ENCODE measurements around the gene NR2F6.
"Not testable (repeated sequence)": the region's sequence is repeated elsewhere in the genome, so short reads cannot be mapped to it uniquely, and the experiment has no call there.

NR2F6 gene

DNA sequence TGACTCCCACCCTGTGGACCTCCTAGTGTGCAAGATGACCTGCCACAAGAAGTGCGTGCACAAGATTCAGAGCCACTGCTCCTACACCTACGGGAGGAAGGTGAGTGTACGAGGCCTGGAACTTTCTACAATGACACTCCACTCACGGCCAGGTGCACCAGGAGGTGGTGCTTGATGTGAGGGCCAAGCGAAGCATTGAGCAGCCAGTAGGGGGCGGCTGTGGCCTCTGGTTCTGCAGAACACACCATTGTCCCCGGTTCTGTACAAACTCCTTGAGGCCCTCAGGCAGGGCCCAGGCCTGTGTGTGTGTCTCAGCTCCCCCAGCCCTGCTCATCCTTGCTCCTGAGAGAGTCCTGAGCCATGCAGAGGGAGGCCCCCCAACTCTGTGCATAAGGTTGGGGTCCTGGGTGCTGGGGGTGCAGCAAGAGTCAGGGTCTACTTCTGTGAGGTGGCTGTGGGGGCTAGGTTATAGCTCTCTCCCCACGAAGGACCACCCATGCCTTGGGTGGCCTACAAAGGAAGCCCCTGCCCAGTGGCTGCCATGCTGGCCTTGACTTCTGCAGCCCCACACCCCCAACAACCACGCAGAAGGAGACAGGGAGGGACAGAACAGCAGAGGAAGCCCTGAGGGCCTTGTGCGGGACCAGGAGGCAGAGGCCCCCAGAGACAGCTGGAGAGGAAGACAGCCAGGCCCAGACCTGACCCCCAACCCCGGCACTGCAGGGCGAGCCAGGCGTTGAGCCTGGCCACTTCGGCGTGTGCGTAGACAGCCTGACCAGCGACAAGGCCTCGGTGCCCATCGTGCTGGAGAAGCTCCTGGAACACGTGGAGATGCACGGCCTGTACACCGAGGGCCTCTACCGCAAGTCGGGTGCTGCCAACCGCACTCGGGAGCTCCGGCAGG is 40.2 kb downstream of the NR2F6 start:
- TF ChIP-seq POLR2A (IDR thresholded peaks at IDR 0.05; ENCODE audit: low read depth, low read length) (peak; percentile 39; the same call in 1 of the 2 replicates), SPI1 (IDR thresholded peaks at IDR 0.05; ENCODE audit: low read depth, low read length) (no peak), POLR2AphosphoS5 (IDR thresholded peaks at IDR 0.05; ENCODE audit: low read depth, low read length) (0 out of 2 replicates have a peak, but pooled peaks have one; percentile 26), TAF1 (IDR thresholded peaks at IDR 0.05; ENCODE audit: low read depth, low read length) (no peak), PAX5 (IDR thresholded peaks at IDR 0.05; ENCODE audit: insufficient read depth, low read length, severe bottlenecking) (no peak), POU2F2 (IDR thresholded peaks at IDR 0.05; ENCODE audit: low read depth, low read length) (no peak)
- FAIRE-seq (peak; percentile 33), DNase-seq (ENCODE audit: insufficient read length, low spot score) (peak; percentile 67)

DNA sequence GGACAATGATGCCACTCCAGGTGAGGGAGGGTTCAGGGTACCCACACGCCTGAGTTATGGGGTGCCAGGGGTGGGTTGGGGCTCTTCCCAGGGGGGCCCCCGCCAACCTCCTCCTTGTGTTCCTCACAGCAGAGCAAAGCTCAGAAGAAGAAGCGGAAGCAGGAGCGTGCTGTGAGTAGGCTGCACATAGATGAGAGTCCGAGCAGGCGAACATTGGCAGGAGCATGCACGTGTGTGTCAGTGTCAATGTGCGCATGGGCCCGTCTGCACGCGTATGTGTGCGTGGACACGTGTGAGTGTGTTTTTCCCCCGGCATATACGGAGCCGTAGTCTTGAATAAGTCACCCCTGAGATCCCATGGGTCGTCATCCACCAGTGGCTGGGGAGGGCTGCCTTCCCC is 43.0 kb downstream of the NR2F6 start:
- no peak for FAIRE-seq
- no peak for DNase-seq (ENCODE audit: insufficient read length, low spot score)
- TF ChIP-seq POLR2A (IDR thresholded peaks at IDR 0.05; ENCODE audit: low read depth, low read length) (no peak), PAX5 (IDR thresholded peaks at IDR 0.05; ENCODE audit: insufficient read depth, low read length, severe bottlenecking) (no peak), POLR2AphosphoS5 (IDR thresholded peaks at IDR 0.05; ENCODE audit: low read depth, low read length) (no peak), POU2F2 (IDR thresholded peaks at IDR 0.05; ENCODE audit: low read depth, low read length) (no peak), TAF1 (IDR thresholded peaks at IDR 0.05; ENCODE audit: low read depth, low read length) (no peak), SPI1 (IDR thresholded peaks at IDR 0.05; ENCODE audit: low read depth, low read length) (no peak)

DNA sequence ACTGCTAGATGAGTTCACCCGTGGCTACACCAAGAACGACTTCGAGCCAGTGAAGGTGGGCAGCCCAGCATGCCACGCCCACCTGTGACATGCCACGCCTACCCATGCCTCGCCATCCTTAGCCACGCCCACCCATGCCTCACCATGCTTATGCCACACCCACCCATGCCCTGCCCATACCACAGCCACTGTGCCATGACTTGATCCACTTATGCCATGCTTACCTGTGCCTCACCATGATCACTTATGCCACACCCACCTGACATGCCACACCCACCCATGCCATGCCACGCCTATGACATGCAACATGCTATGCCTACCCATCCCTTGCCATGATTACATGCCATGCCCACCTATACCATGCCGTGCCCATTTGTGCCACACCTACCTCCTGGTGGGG is 43.5 kb downstream of the NR2F6 start:
- DNase-seq (ENCODE audit: insufficient read length, low spot score) (no peak), FAIRE-seq (peak; percentile 61)
- TF ChIP-seq POU2F2 (IDR thresholded peaks at IDR 0.05; ENCODE audit: low read depth, low read length) (no peak), POLR2A (IDR thresholded peaks at IDR 0.05; ENCODE audit: low read depth, low read length) (peak; percentile 31; the same call in 1 of the 2 replicates), POLR2AphosphoS5 (IDR thresholded peaks at IDR 0.05; ENCODE audit: low read depth, low read length) (no peak)

DNA sequence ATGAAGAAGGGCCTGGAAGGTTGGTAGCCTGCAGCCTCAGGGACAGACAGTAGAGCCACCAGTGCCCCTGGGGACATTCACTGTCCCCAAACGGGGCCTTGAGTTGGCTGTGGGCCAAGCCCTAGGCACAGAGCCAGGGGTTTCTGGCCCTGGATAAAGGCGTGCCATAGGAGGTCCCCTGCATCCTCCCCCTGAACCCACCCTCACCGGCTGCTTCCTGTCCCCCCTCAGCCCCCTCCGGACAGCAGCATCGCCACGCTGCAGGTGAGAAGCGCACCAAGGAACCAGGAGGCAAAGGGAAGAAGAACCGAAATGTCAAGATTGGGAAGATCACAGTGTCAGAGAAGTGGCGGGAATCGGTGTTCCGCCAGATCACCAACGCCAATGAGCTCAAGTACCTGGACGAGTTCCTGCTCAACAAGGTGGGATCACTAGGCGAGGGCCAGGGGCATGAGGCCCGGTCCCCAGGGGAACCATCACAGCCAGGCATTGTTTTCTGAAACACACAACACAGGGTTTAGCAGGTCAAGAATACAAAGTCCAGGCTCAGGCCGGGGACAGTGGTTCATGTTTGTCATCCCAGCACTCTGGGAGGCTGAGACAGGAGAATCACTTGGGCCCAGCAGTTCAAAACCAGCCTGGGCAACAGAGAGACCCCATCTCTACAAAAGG is 45.2 kb downstream of the NR2F6 start:
- FAIRE-seq (no peak), DNase-seq (ENCODE audit: insufficient read length, low spot score) (no peak)
- TF ChIP-seq POLR2A (IDR thresholded peaks at IDR 0.05; ENCODE audit: low read depth, low read length) (no peak), SPI1 (IDR thresholded peaks at IDR 0.05; ENCODE audit: low read depth, low read length) (no peak), TAF1 (IDR thresholded peaks at IDR 0.05; ENCODE audit: low read depth, low read length) (no peak), POLR2AphosphoS5 (IDR thresholded peaks at IDR 0.05; ENCODE audit: low read depth, low read length) (no peak), PAX5 (IDR thresholded peaks at IDR 0.05; ENCODE audit: insufficient read depth, low read length, severe bottlenecking) (no peak), POU2F2 (IDR thresholded peaks at IDR 0.05; ENCODE audit: low read depth, low read length) (no peak)

DNA sequence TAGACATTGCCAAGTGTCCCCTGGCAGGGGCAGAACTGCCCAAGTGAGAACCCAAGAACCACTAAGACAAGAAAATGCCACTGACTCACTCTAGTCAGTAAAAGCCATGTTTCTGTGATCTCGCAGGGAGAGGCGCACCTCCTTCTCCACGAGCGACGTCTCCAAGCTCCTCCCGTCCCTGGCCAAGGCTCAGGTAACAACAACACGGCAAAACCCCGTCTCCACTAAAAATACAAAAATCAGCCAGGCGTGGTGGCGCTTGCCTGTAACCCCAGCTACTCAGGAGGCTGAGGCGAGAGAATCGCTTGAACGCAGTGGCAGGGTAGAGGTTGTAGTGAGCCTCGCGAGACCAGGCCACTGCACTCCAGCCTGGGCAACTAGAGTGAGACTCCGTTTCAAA is 48.1 kb downstream of the NR2F6 start:
- no peak for DNase-seq (ENCODE audit: insufficient read length, low spot score)

DNA sequence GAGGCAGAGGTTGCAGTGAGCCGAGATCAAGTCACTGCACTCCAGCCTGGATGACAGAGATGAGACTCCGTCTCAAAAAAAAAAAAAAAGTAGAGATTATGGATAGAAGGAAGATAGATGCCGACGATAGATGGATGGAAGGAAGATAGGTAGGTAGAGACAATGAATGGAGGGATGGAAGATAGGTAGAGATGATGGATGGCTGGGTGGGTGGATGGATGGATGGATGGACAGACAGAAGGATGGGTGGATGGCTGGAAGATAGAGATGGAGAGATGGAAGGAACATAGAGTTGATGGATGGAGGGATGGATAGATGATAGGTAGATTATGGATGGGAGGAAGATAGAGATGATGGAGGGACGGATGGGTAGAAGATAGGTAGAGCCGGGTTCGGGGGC is 49.1 kb downstream of the NR2F6 start:
- DNase-seq (ENCODE audit: insufficient read length, low spot score) (no peak), FAIRE-seq (no peak)
- TF ChIP-seq POLR2A (IDR thresholded peaks at IDR 0.05; ENCODE audit: low read depth, low read length) (no peak), PAX5 (IDR thresholded peaks at IDR 0.05; ENCODE audit: insufficient read depth, low read length, severe bottlenecking) (no peak)

More for the DNA sequence above, 48.1 kb downstream of the NR2F6 start:
- TF ChIP-seq TAF1 (IDR thresholded peaks at IDR 0.05; ENCODE audit: low read depth, low read length): no peak
- FAIRE-seq: no peak

DNA sequence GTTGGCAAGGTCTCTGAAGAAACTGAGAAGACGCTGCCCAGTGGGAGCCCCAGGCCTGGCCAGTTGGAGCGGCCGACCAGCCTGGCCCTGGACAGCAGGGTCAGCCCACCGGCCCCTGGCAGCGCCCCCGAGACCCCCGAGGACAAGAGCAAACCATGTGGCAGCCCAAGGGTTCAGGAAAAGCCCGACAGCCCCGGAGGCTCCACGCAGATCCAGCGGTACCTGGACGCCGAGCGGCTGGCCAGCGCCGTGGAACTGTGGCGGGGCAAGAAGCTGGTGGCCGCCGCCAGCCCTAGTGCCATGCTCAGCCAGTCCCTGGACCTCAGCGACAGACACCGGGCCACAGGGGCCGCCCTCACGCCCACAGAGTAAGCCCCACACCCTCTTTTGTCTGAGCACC is 50.6 kb downstream of the NR2F6 start:
- FAIRE-seq (no peak), DNase-seq (ENCODE audit: insufficient read length, low spot score) (no peak)
- no peak for TF ChIP-seq POLR2A (IDR thresholded peaks at IDR 0.05; ENCODE audit: low read depth, low read length)
- no peak for TF ChIP-seq SPI1 (IDR thresholded peaks at IDR 0.05; ENCODE audit: low read depth, low read length)
- no peak for TF ChIP-seq PAX5 (IDR thresholded peaks at IDR 0.05; ENCODE audit: insufficient read depth, low read length, severe bottlenecking)
- TF ChIP-seq POU2F2 (IDR thresholded peaks at IDR 0.05; ENCODE audit: low read depth, low read length): no peak
- no peak for TF ChIP-seq POLR2AphosphoS5 (IDR thresholded peaks at IDR 0.05; ENCODE audit: low read depth, low read length)

DNA sequence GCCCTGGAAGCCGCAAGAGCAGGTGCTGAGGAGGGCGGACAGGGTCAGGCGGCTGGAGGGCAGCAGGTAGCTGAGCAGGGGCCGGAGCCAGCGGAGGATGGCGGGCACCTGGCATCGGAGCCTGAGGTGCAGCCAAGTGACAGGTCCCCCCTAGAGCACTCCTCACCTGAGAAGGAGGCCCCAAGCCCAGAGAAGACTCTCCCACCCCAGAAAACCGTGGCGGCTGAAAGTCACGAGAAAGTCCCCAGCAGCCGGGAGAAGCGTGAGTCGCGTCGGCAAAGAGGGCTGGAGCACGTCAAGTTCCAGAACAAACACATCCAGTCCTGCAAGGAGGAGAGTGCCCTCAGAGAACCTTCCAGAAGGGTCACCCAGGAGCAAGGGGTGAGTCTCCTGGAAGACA is 51.1 kb downstream of the NR2F6 start:
- FAIRE-seq (no peak), DNase-seq (ENCODE audit: insufficient read length, low spot score) (no peak)
- no peak for TF ChIP-seq SPI1 (IDR thresholded peaks at IDR 0.05; ENCODE audit: low read depth, low read length)
- no peak for TF ChIP-seq POLR2A (IDR thresholded peaks at IDR 0.05; ENCODE audit: low read depth, low read length)
- TF ChIP-seq TAF1 (IDR thresholded peaks at IDR 0.05; ENCODE audit: low read depth, low read length): no peak
- TF ChIP-seq POLR2AphosphoS5 (IDR thresholded peaks at IDR 0.05; ENCODE audit: low read depth, low read length): no peak
- no peak for TF ChIP-seq PAX5 (IDR thresholded peaks at IDR 0.05; ENCODE audit: insufficient read depth, low read length, severe bottlenecking)
- TF ChIP-seq POU2F2 (IDR thresholded peaks at IDR 0.05; ENCODE audit: low read depth, low read length): no peak

DNA sequence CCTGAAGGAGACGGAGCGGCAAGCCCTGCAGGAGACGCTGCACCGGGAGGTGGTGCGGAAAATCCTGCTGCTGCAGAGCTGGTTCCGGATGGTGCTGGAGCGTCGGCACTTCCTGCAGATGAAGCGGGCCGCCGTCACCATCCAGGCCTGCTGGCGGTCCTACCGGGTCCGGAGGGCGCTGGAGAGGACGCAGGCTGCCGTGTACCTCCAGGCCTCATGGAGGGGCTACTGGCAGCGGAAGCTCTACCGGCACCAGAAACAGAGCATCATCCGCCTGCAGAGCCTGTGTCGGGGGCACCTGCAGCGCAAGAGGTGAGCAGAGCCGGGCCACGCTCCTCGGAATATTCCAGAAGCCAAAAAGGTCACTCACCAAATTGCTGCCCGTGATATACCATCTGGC is 53.0 kb downstream of the NR2F6 start:
- TF ChIP-seq POLR2AphosphoS5 (IDR thresholded peaks at IDR 0.05; ENCODE audit: low read depth, low read length) (no peak), PAX5 (IDR thresholded peaks at IDR 0.05; ENCODE audit: insufficient read depth, low read length, severe bottlenecking) (no peak), TAF1 (IDR thresholded peaks at IDR 0.05; ENCODE audit: low read depth, low read length) (no peak), SPI1 (IDR thresholded peaks at IDR 0.05; ENCODE audit: low read depth, low read length) (no peak), POLR2A (IDR thresholded peaks at IDR 0.05; ENCODE audit: low read depth, low read length) (no peak), POU2F2 (IDR thresholded peaks at IDR 0.05; ENCODE audit: low read depth, low read length) (no peak)
- FAIRE-seq: no peak
- DNase-seq (ENCODE audit: insufficient read length, low spot score): no peak

DNA sequence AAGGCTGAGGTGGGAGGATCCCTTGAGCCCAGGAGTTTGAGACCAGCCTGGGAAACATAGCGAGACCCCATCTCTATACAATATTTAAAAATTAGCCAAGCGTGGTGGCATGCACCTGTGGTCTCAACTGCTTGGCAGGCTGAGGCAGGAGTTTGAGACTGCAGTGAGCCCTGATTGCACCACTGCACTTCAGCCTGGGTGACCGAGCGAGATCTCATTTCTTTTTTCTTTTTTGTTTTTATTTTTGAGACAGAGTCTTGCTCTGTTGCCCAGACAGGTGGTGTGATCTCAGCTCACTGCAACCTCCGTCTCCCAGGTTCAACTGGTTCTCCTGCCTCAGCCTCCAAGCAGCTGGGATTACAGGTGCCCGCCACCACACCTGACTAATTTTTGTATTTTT is 54.0 kb downstream of the NR2F6 start:
- DNase-seq (ENCODE audit: insufficient read length, low spot score): not testable (repeated sequence)
- FAIRE-seq: peak; percentile 69
